Body of pancreas (tissue), 4 donors: ENCODE data around the gene GPRC5B. TPM values are rescaled to one million over a fixed set of nuclear protein-coding genes. Genes with fewer than 3 reads are reported as not detected.
A peak's percentile ranks its signal among the peaks of the same experiment; 100 is the strongest.

Experiments used
- ATAC-seq: fragments of 150-250 bp; one replicate; pipeline ENCODE4 v1.9.1; 2016
- DNase-seq, 4 donors: peaks; one replicate each; pipeline ENCODE4 v3.0.0-alpha.2; 2019
- H3K27ac ChIP-seq, 4 donors: fragments of 200-600 bp; sonication (generic); 1 replicate in 3 of 4; 2 replicates in 1 of 4; pipeline versions ENCODE4 v1.5.1 to v1.6.1; 2016 to 2019; ENCODE audit warnings: mild to moderate bottlenecking in 1 of 4, mixed read lengths in 1 of 4, moderate library complexity in 1 of 4
- H3K27me3 ChIP-seq, 2 donors: fragments of 200-600 bp; sonication (generic); one replicate each; pipeline ENCODE4 v1.6.0; 2016; ENCODE audit warnings: mild to moderate bottlenecking in 1 of 2
- H3K36me3 ChIP-seq, 2 donors: fragments of 200-600 bp; sonication (generic); replicated peaks in 1 of 2; 2 replicates each; pipeline ENCODE4 v1.5.1; 2016; ENCODE audit warnings: low read depth in 2 of 2; ENCODE audit not compliant: insufficient read depth in 1 of 2
- H3K4me1 ChIP-seq: fragments of 200-600 bp; sonication (generic); one replicate; pipeline ENCODE4 v1.6.0; 2016
- H3K4me3 ChIP-seq, 2 donors: fragments of 200-600 bp; sonication (generic); 1 replicate in 1 of 2; 2 replicates in 1 of 2; pipeline ENCODE4 v1.5.1; 2016 to 2019
- H3K9me3 ChIP-seq, 3 donors: fragments of 200-600 bp; sonication (generic); 1 replicate in 2 of 3; 2 replicates in 1 of 3; pipeline ENCODE4 v1.5.1; 2016
- POLR2A ChIP-seq, 3 donors: fragments of 450-650 bp; IDR thresholded peaks; one replicate each; pipeline ENCODE4 v1.6.1; 2016; ENCODE audit warnings: antibody characterized with exemption in 3 of 3, mild to moderate bottlenecking in 2 of 3
- WGBS, 2 donors: methylation state at CpG; one replicate each; pipeline ENCODE4 v1.1.5; 2017; 5-methylcytosine and 5-hydroxymethylcytosine counted together
- intact Hi-C: fragments of 100-400 bp; cut with DNase I; formaldehyde crosslinking; loops from one replicate; pipeline ENCODE4 v1.15.1; 2023
- total RNA-seq, 2 donors: library from RNA; depleted of rRNA; stranded (reverse); fragments of >200 nt; gene quantifications; one replicate each; pipeline ENCODE4 v1.1.0, GENCODE V29; 2016
- TF ChIP-seq, protein P1 (sequence below), 7 experiments: fragments of 450-650 bp in 4 of 7; fragments of 200-600 bp in 3 of 7; sonication (generic) in 3 of 7; IDR thresholded peaks; one replicate each; pipeline ENCODE4 v1.5.1; 2016 to 2019; ENCODE audit warnings: antibody characterized with exemption in 7 of 7

The GPRC5B gene
- total RNA-seq, 2 donors from 2014 or later, result 27.7 to 31.6 TPM

DNA sequence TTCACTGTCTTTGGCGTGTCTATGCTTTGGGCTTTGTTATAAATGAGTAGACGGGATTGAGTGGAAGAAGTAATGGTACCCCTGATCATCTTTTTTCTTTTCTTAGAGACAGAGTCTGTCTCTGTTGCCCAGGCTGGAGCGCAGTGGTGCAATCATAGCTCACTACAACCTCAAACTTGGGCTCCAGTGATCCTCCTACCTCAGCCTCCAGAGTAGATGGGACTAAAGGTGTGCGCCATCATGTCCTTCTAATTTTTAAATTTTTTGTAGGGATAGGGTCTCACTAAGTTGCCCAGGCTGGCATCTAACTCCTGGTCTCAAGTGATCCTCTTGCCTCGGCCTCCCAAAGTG lies 14.9 kb upstream of the GPRC5B start:
- TF ChIP-seq, protein P1, sequence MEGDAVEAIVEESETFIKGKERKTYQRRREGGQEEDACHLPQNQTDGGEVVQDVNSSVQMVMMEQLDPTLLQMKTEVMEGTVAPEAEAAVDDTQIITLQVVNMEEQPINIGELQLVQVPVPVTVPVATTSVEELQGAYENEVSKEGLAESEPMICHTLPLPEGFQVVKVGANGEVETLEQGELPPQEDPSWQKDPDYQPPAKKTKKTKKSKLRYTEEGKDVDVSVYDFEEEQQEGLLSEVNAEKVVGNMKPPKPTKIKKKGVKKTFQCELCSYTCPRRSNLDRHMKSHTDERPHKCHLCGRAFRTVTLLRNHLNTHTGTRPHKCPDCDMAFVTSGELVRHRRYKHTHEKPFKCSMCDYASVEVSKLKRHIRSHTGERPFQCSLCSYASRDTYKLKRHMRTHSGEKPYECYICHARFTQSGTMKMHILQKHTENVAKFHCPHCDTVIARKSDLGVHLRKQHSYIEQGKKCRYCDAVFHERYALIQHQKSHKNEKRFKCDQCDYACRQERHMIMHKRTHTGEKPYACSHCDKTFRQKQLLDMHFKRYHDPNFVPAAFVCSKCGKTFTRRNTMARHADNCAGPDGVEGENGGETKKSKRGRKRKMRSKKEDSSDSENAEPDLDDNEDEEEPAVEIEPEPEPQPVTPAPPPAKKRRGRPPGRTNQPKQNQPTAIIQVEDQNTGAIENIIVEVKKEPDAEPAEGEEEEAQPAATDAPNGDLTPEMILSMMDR (IDR thresholded peaks at IDR 0.05), result peak in 2 of 7 experiments; percentile 2
- TF ChIP-seq POLR2A (IDR thresholded peaks at IDR 0.05), result no peak
- H3K4me3 ChIP-seq, result no peak overlapping the region
- ATAC-seq, result no peak
- intact Hi-C loops, result no loop called here
- no peaks in the 10 kb centered on the region for H3K36me3 ChIP-seq
- 51 to 53% methylated on average over 5 of the region's 5 CpGs for WGBS, 2 donors
- no peak overlapping the region for H3K27ac ChIP-seq
- H3K9me3 ChIP-seq, result no peaks in the 10 kb centered on the region
- H3K4me1 ChIP-seq, result no peaks in the 10 kb centered on the region
- H3K27me3 ChIP-seq, result no peaks in the 10 kb centered on the region
- DNase-seq, result no peak

DNA sequence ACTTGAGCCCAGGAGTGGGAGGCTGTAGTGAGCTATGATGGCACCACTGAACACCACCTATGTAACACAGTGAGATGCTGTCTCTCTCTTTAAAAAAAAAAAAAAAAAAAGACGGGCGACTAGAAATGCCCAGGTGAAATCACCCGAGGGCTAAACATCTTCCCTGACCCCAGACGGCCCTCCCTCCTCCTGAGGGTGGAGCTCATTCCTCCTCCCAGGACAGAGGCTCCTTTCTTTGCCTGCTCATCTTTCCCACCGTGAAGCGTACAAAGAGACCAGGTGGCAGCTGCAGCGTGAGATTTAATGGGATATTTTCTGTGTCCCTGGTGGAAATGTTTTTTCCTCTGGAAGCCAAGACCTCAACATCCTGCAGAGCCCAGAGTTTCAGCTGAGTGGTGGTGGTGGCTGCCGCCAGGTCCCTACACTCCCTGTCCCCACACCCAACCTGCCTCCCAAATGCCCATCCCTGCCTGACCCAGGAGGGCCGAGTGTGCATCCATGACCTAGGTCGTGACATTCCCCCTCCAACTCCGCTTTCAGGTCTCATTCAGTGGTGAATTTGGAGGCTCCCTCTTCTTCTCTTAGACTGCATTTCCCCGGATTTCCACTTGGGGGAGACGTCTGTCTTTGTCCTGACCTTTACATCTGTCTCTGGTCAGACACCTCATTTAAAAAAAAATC lies 14.4 kb upstream of the GPRC5B start:
- 8 to 9% methylated on average over 13 of the region's 13 CpGs for WGBS, 2 donors
- peak; percentile 66 for ATAC-seq
- TF ChIP-seq, protein P1 (IDR thresholded peaks at IDR 0.05), result peak; percentile 52 to 77 (median 68)
- no peak for TF ChIP-seq POLR2A (IDR thresholded peaks at IDR 0.05)
- H3K36me3 ChIP-seq, result no peaks in the 10 kb centered on the region
- DNase-seq, result peak; percentile 57 to 70 (median 61)
- H3K4me1 ChIP-seq, result no peaks in the 10 kb centered on the region
- H3K27me3 ChIP-seq, result no peaks in the 10 kb centered on the region
- intact Hi-C loops, result no loop called here
- no peak overlapping the region for H3K4me3 ChIP-seq
- no peak overlapping the region for H3K27ac ChIP-seq
- no peaks in the 10 kb centered on the region for H3K9me3 ChIP-seq

DNA sequence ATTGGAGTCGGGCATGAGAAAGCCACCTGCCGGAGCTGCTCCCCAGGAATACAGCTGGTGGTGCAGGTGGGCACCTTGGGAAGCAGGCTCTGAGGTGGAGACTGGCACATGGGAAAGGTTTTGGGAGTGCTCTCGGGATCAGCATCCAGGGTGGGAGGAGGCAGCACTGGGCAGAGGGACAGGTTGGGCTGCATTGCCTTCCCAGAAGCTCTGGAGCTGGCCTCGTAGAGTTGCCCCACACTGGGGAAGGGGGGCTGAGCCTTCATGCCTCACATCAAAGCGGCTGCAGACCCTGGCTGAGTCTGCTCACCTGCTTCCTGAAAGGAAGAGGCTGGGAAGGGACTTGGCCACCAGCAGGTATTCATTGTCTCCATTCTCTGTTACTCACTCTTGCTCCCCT lies 13.5 kb upstream of the GPRC5B start:
- intact Hi-C loops, result no loop called here
- no peak for ATAC-seq
- 78 to 84% methylated on average over 3 to 5 of the region's 5 CpGs for WGBS, 2 donors

DNA sequence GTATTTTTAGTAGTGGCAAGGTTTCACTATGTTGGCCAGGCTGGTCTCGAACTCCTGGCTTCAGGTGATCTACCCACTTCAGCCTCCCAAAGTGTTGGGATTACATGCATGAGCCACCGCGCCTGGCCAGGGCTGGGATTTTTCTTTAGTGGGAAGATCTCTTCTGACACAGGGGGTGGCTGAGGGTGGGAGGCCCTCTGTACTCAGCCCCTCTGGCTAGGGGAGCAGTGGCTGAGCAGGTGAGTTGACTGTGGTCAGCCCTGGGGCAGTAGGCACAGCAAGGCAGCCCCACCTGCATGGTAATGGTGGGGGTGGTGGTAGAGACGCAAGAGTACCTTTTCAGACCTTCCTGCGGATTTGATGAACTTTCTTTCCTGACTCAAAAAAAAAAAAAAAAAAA lies 12.3 kb upstream of the GPRC5B start:
- DNase-seq (no peak), ATAC-seq (no peak)
- 86 to 92% methylated on average over 5 of the region's 5 CpGs for WGBS, 2 donors
- H3K4me3 ChIP-seq, result no peak overlapping the region
- TF ChIP-seq POLR2A (IDR thresholded peaks at IDR 0.05), result no peak
- TF ChIP-seq, protein P1 (IDR thresholded peaks at IDR 0.05), result no peak
- H3K36me3 ChIP-seq, result no peaks in the 10 kb centered on the region
- intact Hi-C loops, result no loop called here
- H3K27ac ChIP-seq, result no peak overlapping the region
- H3K9me3 ChIP-seq, result no peaks in the 10 kb centered on the region
- H3K4me1 ChIP-seq, result no peaks in the 10 kb centered on the region
- no peaks in the 10 kb centered on the region for H3K27me3 ChIP-seq

More for the DNA sequence above, 13.5 kb upstream of the GPRC5B start:
- no peak overlapping the region for H3K27ac ChIP-seq
- H3K36me3 ChIP-seq, result no peaks in the 10 kb centered on the region
- DNase-seq, result no peak
- no peak overlapping the region for H3K4me3 ChIP-seq
- TF ChIP-seq, protein P1 (IDR thresholded peaks at IDR 0.05), result no peak
- TF ChIP-seq POLR2A (IDR thresholded peaks at IDR 0.05), result peak in 1 of 3 donors; percentile 4
- no peaks in the 10 kb centered on the region for H3K27me3 ChIP-seq
- no peaks in the 10 kb centered on the region for H3K4me1 ChIP-seq
- no peaks in the 10 kb centered on the region for H3K9me3 ChIP-seq

DNA sequence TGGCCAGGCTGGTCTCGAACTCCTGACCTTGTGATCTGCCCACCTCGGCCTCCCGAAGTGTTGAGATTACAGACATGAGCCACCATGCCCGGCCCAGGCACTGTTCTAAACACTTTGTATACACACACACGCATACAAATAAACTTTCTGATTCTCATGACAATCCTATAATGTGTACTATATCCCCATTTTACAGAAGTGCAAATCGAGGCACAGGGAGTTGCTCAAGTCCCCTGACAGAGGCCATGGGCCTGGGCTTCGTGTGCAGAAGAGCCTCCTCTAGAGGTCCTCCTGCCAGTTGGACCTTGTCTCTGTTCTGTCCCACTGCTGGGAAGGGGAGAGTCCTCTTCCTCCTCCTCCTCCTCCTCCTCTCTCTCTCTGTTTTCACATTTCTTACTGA lies 9.9 kb upstream of the GPRC5B start:
- intact Hi-C loops, result no loop called here
- WGBS, 2 donors, result 81 to 87% methylated on average over 7 of the region's 7 CpGs

More for the DNA sequence above, 9.9 kb upstream of the GPRC5B start:
- ATAC-seq, result no peak
- Histone ChIP-seq H3K36me3 (no peaks in the 10 kb centered on the region), H3K4me1 (no peaks in the 10 kb centered on the region), H3K27me3 (no peaks in the 10 kb centered on the region), H3K27ac (no peak overlapping the region), H3K4me3 (no peak overlapping the region), H3K9me3 (no peaks in the 10 kb centered on the region)
- TF ChIP-seq POLR2A (IDR thresholded peaks at IDR 0.05), result no peak
- TF ChIP-seq, protein P1 (IDR thresholded peaks at IDR 0.05), result no peak
- DNase-seq, result no peak
